ENCODE measurements around the gene HMCN2. TPM values are rescaled to one million over a fixed set of nuclear protein-coding genes. Genes with fewer than 3 reads are reported as not detected.
A peak's percentile ranks its signal among the peaks of the same experiment; 100 is the strongest.
"Not testable (repeated sequence)": the region's sequence is repeated elsewhere in the genome, so short reads cannot be mapped to it uniquely, and the experiment has no call there.

Gene HMCN2
- total RNA-seq, 1 donor from 2014 or later, result under 0.01 TPM

DNA sequence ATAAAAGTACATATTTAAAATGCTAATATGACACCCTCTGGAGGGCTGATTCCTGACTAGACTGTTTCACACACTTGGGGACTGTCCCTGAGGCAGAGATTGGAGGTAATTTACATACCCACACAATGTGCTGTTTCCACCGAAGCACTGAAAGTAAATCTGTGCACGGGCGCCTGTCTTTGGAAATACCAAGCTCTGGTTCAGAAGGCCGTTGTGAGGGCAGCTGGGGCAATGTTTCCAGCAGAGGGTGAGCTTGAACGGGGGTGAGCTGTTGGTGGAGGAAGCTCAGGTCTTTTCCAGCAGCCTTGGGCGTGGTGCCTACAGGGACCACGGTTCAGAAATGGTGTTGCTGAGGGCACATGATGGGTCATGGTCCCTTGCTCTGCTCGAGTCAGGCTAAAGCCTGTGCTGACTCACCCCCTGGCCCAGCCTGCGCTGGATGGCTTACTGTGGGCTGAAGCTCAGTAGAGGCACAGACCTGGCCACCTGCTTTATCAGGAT is 25.8 kb upstream of the HMCN2 start:
- no peak for FAIRE-seq

DNA sequence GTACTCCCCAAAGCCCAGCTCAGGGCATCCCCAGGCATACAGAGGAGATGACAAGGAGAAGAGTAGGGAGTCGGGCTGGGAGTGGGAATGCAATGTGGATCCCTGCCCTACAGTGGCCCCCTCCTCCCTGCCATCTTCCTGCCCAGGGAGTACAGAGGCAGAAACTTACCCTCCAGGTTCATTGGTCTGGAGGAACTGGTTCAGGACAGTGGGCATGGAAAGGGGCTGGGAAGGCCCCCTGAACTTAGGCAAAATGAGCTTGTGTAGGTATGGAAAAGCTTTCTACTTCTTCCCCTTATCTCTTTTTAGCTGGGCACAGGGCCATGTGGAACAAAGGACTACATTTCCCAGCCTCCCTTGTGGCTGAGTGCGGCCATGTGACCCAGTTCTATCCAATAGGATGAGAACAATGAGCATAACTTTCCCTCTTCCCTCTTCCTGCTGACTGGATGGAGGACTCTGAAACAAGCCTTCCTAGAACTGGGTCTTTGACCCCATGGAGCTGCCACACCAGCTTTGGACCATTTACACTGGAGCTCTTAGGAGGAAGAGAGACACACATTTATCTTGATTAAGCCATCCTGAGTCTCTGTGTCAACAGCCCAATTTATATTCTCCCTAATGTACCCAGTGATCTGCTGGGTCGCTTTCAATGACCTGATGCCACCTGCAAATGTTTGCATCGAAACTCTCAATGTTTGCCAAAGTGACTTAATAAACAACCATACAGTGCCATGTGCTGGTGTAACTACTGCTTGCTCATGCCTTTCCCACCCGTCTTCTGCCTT is 25.0 kb upstream of the HMCN2 start:
- peak; percentile 55 to 61 for DNase-seq (ENCODE audit: low spot score in 2 of 2)
- no peak for FAIRE-seq

More for the DNA sequence above, 25.8 kb upstream of the HMCN2 start:
- no peak for DNase-seq (ENCODE audit: low spot score in 2 of 2)

DNA sequence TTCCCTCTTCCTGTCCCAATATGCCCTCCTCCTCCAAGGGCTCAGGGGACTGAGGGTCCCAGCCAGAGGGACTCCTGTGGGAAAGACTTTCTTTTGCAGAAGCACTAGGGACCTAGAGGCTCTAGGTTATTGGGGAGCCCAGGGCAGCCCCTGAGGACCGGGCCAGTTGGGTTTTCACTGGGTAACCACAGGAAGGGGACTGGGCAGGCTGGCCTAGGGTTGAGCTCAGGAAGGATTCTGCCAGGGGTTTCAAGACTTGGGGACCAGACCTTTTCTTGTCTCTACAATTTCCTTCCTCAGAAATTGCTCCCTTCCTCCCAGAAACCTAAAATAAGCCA is 24.4 kb upstream of the HMCN2 start:
- FAIRE-seq (no peak), DNase-seq (ENCODE audit: low spot score in 2 of 2) (no peak)

DNA sequence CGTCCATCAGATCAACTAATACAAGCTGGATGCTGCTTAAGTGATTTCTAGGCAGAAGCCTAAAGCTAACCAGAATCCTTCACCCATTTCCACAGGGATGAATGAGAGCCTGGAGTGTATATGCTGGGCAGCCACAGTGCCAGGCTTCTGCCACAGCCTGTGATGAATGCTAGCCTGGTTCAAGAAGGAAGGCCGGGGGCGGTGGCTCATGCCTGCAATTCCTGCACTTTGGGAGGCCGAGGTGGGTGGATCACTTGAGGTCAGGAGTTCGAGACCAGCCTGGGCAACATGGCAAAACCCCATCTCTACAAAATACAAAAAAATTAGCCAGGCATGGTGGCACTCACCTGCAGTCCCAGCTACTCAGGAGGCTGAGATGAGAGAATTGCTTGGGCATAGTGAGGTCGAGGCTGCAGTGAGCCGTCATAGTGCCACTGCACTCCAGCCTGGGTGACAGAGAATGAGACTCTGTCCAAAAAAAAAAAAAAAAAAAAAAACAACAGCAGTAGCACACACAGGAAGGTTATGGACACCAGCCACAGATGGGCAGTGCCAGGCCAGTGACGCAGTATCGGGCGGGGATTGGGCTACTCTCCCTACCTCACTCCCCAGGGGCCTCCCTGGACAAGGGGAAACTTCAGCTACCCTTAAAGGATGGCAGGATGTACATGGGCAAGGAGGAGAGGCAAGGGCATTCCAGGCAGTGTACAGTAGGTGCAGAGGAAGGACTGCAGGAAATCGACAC is 23.1 kb upstream of the HMCN2 start:
- FAIRE-seq (no peak), DNase-seq (ENCODE audit: low spot score in 2 of 2) (no peak)

DNA sequence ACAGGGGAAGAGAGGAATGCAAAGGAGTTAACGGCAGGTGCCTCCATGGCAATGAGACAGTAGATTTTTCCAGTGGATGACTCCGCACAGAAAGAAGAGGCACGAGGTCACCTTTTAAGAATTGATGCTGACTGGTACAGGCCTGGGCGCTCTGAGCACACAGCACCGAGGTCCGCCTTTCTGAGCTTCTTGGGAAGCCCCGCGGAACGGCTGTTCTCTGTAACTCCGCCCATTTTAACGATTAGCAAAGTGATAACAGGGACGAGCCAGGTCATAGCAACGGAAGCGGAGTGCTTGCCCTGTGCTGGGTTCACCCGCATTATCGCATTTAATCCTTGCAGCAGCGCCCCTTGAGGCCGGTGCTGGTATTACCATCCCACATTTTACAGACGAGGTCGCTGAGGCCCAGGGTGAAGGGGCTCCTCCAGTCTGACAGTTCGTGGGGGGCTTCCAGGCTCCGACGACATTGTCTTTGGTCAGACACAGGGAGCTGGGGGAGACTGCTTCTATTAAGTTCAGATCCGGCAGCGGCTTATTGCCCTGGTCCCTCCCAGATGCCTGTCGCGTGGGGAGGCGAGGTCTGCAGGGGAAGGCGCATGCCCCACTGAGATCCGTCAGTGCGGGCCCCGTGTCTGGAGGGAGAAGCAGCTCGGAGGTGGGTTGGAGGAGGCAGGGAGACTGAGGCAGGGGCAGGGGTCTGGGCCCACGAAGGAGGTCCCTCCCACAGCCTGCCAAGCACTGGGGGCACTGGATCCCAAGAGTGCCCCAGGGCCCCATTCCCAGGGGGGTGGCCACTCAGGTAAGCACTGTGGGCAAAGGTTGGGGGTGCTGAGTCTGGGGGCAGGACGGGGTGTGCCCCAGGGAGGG is 22.3 kb upstream of the HMCN2 start:
- FAIRE-seq (no peak), DNase-seq (ENCODE audit: low spot score in 2 of 2) (peak in 1 of 2 donors; percentile 72)

DNA sequence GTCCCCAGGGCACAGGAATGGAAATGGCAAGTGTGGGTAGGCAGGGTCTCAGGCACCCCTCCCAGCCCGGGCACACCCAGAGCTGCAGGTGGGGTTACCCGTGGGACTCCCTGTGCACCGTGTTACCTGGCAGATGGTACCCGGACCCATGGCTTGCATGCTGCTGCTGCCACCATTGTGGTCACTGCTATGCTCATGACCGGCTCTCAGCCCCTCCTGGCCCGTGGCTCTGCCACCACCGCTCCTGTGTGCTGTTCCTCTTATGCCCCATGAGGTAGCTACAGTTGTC is 21.7 kb upstream of the HMCN2 start:
- DNase-seq (ENCODE audit: low spot score in 2 of 2), result no peak
- FAIRE-seq, result no peak

DNA sequence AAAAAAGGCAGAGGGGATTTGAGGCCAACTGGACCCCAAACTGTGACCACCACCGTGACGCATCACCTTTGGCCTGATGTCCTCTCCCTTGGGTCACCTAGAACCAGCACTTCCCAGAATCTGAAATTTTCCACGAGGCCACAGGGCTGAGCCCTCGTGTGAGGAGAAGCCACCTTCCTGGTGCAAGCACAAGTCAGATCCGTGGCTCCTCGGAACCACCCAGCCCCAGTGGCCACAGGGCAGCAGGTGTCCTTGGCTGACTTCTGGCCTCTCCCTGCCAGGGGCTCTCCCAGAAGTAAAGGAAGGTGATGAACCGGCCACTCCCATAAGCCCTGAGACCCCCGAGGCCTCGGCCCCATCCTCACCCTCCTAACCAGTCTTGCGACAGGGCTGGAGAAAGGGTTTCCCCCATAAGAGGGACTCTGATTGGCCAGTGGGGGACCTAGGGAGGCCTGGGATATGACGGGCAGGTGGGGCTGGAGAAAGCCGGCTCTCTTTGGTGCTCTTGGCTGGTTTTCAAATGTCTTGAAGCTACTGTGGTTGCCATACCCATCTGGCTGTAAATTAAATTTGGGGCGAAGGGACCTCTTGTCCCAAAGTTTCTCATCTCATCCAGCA is 20.9 kb upstream of the HMCN2 start:
- no peak for DNase-seq (ENCODE audit: low spot score in 2 of 2)
- FAIRE-seq, result no peak

DNA sequence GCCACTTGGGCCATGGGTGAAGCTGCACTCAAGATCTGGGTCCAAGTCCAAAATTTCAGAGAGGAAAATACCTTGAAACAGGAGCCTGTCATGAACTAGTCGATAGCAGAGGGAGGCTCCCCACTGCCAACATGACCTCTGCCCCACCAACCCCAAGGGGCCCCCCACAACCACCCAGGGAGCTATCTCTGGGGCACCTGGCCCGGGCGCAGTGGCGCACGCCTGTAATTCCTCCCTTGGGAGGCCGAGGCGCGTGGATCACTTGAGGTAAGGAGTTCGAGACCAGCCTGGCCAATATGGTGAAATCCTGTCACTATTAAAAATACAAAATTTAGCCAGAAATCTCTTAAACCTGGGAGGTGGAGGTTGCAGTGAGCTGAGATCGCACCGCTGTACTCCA is 20.1 kb upstream of the HMCN2 start:
- DNase-seq (ENCODE audit: low spot score in 2 of 2), result no peak
- no peak for FAIRE-seq

DNA sequence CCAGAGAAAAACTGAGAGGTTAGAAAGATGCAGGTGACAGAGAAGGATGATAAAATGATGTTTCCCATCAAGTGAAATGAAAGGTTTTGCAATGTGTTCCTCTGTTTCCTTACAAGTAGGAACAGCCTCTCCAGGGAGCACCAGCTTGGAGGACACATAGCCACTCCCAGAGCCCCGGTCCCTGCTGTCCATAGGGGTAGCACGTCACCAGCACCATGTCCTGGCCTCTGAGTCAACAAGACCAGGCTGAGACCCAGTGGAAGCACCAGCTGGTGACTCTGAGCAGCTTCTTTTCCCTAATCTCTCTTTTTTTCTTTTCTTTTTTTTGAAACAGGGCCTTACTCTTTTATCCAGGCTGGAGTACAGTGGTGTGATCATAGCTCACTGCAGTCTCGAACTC is 19.4 kb upstream of the HMCN2 start:
- no peak for FAIRE-seq
- no peak for DNase-seq (ENCODE audit: low spot score in 2 of 2)

DNA sequence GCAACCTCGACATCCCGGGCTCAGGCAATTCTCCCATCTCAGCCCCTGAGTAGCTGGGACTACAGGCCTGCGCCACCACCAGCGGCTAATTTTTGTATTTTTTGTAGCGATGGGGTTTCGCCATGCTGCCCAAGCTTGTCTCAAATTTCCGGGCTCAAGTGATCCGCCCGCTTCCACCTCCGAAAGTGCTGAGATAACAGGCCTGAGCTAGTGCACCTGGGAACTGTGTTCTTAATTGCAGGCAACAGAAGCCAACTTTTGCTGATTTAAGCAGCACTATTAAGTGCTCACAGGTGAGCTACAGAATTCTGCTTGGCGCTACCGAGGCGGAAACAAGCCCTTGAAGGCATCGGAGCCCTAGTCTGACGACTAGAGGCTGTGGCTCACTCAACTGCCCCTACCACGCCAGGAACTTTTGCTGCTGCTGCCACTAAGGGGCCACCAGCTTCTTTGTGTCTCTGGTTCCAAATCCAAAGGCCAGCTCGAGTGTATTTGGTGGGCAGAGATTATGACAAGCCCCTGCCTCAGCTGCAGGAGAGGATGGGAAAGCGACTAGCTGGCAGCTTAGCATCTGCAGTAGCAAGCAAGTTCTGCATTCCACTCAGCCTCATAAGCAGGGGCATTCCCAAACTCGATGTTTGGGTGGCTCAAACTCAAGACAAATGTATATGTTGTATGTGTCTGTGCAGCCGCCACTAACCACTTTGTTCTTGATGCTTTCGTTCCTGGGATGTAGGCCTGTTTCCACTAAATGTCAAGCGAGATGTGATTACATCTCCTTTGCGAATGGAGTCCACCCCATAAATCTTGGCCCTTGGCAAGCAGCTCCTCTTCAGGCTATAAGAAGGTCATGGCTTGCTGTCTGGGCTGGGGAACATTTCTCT is 10.6 kb upstream of the HMCN2 start:
- FAIRE-seq, result no peak
- DNase-seq (ENCODE audit: low spot score in 2 of 2), result no peak

DNA sequence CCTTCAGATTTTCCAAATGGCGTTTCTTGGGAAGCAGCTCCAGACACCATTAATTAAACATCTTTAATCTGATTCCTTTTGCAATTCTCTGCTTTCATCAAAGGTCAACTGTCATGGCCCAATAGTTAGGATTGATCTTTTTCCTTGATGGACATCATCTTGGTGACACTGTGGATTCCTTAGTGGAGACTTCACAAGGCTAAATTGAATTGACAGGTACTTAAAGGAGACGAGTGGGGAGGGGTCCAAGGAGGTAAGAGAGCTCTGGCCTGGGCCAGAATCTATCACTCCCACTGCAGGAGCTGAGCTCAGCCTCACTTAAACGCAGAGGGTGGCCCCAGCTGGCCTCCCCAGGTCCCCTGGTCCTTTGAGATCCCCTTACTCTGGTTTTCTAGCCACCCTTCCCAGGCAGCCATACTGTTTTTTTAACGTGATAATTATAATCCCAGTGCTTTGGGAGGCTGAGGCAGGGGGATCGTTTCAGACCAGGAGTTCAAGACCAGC is 9.9 kb upstream of the HMCN2 start:
- DNase-seq (ENCODE audit: low spot score in 2 of 2) (no peak), FAIRE-seq (no peak)

DNA sequence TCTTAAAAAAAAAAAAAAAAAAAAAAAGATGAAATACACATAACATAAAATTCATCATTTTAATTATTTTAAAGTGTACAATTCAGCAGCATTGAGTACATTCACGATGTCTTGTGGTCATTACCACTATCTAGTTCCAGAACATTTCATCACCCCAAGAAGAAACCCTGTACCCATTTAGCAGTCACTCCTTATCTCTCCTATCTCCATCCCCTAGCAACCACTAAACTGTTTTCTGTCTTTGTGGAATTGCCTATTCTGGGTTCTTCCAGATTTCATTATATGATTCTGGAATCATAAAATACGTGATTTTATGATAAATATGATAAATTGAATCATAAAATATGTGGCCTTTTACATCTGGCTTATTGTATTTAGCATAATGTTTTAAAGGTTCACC is 8.9 kb upstream of the HMCN2 start:
- no peak for FAIRE-seq

DNA sequence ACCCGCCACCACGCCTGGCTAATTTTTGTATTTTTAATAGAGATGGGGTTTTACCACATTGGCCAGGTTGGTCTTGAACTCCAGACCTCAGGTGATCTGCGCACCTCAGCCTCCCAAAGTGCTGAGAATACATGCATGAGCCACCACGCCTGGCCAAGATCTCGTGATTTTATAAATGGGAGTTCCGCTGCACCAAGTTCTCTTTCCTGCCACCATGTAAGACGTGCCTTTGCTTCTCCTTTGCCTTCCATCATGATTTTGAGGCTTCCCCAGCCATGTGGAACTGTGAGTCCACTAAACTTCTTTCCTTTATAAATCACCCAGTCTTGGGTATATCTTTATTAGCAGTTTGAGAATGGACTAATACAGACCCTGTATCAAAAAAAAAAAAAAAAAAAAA is 7.4 kb upstream of the HMCN2 start:
- not testable (repeated sequence) for FAIRE-seq; DNase-seq (ENCODE audit: low spot score in 2 of 2)

More for the DNA sequence above, 8.9 kb upstream of the HMCN2 start:
- DNase-seq (ENCODE audit: low spot score in 2 of 2), result no peak

DNA sequence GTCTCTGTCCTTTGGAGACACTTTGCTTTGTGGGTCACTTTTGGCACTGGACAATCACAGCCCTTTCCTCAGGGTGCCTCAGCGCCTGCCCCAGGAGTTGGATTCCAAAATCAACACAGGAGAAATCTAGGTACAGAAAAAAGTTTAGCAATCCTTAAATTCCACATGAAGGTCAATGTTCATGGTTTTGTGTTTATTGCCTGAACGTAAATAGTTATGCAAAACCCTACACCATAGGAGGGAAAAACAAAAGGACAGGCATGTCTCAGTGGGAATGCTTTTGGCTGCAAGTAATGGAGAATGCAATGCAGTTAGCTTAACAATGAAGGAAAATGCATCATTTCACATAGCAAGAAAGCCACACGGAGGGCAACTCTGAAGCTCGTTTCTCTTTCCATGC is 6.5 kb upstream of the HMCN2 start:
- DNase-seq (ENCODE audit: low spot score in 2 of 2) (no peak), FAIRE-seq (no peak)

DNA sequence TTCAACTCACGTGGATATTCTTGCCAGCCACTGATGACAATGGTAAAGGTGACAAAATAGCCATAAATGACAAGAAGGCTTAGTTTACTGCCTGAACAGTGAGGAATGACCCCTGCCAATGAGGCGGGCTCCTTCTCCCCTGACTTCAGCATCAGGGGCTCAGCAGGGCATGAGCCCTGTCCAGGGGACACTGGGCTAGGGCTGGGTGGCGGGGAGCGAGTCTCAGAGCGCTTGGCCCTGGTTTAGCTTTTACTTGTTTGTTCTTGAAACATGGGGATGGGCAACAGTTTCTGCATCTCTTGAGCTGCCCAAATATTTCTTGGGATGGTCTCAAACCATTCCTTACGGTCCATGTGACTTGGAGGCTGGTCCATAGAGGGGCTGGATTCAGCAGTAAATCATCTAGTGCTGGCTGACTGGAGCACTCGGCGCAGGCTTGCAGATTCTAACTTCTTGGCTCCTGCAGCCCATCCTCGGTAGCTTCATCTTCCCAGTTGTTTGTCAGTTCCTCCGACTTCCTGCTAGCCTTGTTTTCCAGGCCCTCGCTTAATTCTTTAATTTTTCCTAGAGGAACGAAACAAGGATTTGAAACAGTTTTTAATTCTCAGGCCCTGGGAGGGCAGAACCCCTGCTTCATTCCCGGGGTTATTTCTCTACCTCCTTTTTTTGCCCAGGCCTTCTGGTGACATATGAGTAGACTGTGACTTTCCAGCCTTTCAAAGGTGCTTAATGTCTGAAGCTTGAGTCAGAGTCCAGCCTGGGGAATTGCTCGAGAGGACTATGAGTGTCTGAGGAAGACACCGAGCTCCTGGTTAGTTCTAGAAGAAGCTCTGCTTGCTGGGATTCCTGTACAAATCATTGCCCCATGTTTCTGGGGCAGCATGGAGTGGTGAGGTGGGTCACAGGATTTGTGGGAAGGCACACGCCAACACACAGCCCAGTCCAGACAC is 4.5 kb upstream of the HMCN2 start:
- FAIRE-seq (no peak), DNase-seq (ENCODE audit: low spot score in 2 of 2) (no peak)

DNA sequence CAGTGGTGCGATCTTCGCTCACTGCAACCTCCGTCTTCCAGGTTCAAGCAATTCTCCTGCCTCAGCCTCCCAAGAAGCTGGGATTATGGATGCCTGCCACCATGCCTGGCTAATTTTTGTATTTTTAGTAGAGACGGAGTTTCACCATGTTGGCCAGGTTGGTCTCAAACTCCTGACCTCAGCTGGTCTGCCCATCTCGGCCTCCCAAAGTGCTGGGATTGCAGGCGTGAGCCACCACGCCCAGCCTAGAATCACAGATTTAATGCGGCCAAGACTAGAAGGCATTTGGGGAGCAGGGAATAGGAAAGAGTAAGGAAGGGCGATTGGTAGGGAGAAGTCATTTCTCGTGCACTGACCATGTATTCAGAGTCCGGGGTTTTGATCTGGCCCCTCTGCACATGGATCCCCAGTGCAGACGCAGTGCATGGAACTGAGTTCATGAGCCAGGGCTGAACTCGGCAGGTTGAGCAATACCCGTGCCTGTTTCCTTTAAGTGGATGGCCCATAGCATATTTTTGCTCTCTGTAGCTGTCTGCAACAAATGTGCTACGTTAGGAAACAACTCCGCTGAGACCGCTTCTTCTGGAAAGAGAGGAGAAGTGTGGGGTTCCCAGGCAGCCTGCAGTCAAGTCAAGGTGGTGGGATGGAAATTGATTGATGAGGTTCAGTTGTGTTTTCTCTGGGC is 3.4 kb upstream of the HMCN2 start:
- DNase-seq (ENCODE audit: low spot score in 2 of 2), result no peak
- no peak for FAIRE-seq

DNA sequence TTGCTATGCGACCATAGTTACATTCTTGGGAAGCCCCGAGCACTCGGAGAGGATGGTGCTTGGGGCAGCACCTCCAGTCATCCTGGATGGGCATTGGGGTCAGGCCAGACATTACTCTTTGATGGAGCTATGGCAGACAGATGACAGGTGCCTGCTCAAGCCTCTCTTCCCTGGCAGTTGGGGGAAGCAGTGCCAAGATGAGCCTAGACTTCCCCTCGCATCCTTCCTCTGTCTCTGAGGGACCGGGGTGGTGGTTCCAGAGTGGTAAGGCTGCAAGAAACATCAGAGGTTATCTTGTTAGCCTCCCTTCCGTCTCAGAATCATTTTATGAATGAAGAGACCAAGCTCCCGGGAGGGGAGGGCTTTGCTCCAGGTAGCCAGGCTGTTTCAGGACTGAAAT is 2.8 kb upstream of the HMCN2 start:
- no peak for DNase-seq (ENCODE audit: low spot score in 2 of 2)
- no peak for FAIRE-seq

All from frontal cortex (tissue), 4 donors.